Measurements from ENCODE around the gene DLG2.

The DLG2 gene

GRCh38 chr11:85665733-85666132 is 38.6 kb upstream of the DLG2 start:
- no peak for DNase-seq
- no peak overlapping the region; the same call in 1 of the 2 replicates for H3K4me3 ChIP-seq (ENCODE audit: low read depth, low read length)
- H3K27ac ChIP-seq, result no peak overlapping the region
- H3K27me3 ChIP-seq (ENCODE audit: insufficient read depth, low read depth, severe bottlenecking), result no peaks in the 10 kb centered on the region
- no peak for TF ChIP-seq CTCF (IDR thresholded peaks at IDR 0.05; ENCODE audit: low read depth, low read length)
- H3K36me3 ChIP-seq, result peaks cover 38% of the 10 kb centered on the region
- H3K9me3 ChIP-seq (ENCODE audit: severe bottlenecking), result no peaks in the 10 kb centered on the region

- Histone ChIP-seq H3K27ac (peak within 1 kb of the TSS; percentile 97), H3K27me3 (ENCODE audit: insufficient read depth, low read depth, severe bottlenecking) (no peaks in the 10 kb centered on the region), H3K9me3 (ENCODE audit: severe bottlenecking) (no peaks in the 10 kb centered on the region), H3K36me3 (peaks cover 47% of the 10 kb centered on the region), H3K4me3 (ENCODE audit: low read depth, low read length) (peak within 1 kb of the TSS; percentile 99)
- DNase-seq, result peak; percentile 97
- TF ChIP-seq CTCF (IDR thresholded peaks at IDR 0.05; ENCODE audit: low read depth, low read length), result no peak
Measured at GRCh38 chr11:85664615-85665481, 37.7 kb upstream of the DLG2 start, which contains the start of gene CREBZF. TSS of gene CREBZF (minus strand) at chr11:85665129. CDS start at chr11:85664875, 254 bp downstream.

- peak; percentile 59 for TF ChIP-seq CTCF (IDR thresholded peaks at IDR 0.05; ENCODE audit: low read depth, low read length)
- H3K27ac ChIP-seq, result peak overlapping the region; percentile 97
- H3K36me3 ChIP-seq, result peaks cover 56% of the 10 kb centered on the region
- peak; percentile 80 for DNase-seq
- no peaks in the 10 kb centered on the region for H3K27me3 ChIP-seq (ENCODE audit: insufficient read depth, low read depth, severe bottlenecking)
- H3K4me3 ChIP-seq (ENCODE audit: low read depth, low read length), result peak overlapping the region; percentile 99
- H3K9me3 ChIP-seq (ENCODE audit: severe bottlenecking), result no peaks in the 10 kb centered on the region
Measured at GRCh38 chr11:85663753-85664614, 36.8 kb upstream of the DLG2 start.

GRCh38 chr11:85663080-85663752 is 36.1 kb upstream of the DLG2 start:
- Histone ChIP-seq H3K27ac (peak overlapping the region; percentile 97), H3K27me3 (ENCODE audit: insufficient read depth, low read depth, severe bottlenecking) (no peaks in the 10 kb centered on the region), H3K9me3 (ENCODE audit: severe bottlenecking) (no peaks in the 10 kb centered on the region), H3K36me3 (peaks cover 63% of the 10 kb centered on the region), H3K4me3 (ENCODE audit: low read depth, low read length) (peak overlapping the region; percentile 99)
- no peak for TF ChIP-seq CTCF (IDR thresholded peaks at IDR 0.05; ENCODE audit: low read depth, low read length)
- DNase-seq, result no peak

- no peak for DNase-seq
- TF ChIP-seq CTCF (IDR thresholded peaks at IDR 0.05; ENCODE audit: low read depth, low read length), result no peak
- Histone ChIP-seq H3K36me3 (peaks cover 74% of the 10 kb centered on the region), H3K27ac (no peak overlapping the region), H3K27me3 (ENCODE audit: insufficient read depth, low read depth, severe bottlenecking) (no peaks in the 10 kb centered on the region), H3K9me3 (ENCODE audit: severe bottlenecking) (no peaks in the 10 kb centered on the region), H3K4me3 (ENCODE audit: low read depth, low read length) (peak overlapping the region; percentile 99)
Measured at GRCh38 chr11:85661972-85662664, 35.0 kb upstream of the DLG2 start.

Measured in WERI-Rb-1 (cell line).